Brain microvascular endothelial cell (primary cell): ENCODE data around the gene ARL4C.

Experiments used
- DNase-seq: peaks from one replicate; pipeline ENCODE4 v3.0.0-alpha.2; 2020
- H3K27ac ChIP-seq: fragments of 250-450 bp; sonication (Bioruptor Pico); 2 replicates; pipeline ENCODE4 v1.5.1; 2020; ENCODE audit warnings: mild to moderate bottlenecking, moderate library complexity
- H3K27me3 ChIP-seq: fragments of 250-450 bp; sonication (Bioruptor Pico); replicated peaks from 2 replicates; pipeline ENCODE4 v1.5.1; 2020; ENCODE audit warnings: mild to moderate bottlenecking
- H3K36me3 ChIP-seq: fragments of 250-450 bp; sonication (Bioruptor Pico); replicated peaks from 2 replicates; pipeline ENCODE4 v1.5.1; 2020; ENCODE audit warnings: mild to moderate bottlenecking
- H3K4me3 ChIP-seq: 2 replicates; pipeline ENCODE4 v1.5.1; 2011; ENCODE audit warnings: low read depth, mild to moderate bottlenecking, control low read depth, low read length, moderate library complexity
- CTCF ChIP-seq: IDR thresholded peaks from 2 replicates; pipeline ENCODE4 v1.5.1; 2011; ENCODE audit warnings: low read depth, mild to moderate bottlenecking, moderate library complexity, low read length, control low read depth, inconsistent platforms; ENCODE audit errors: missing control alignments
- in situ Hi-C: cut with HindIII; loops from 2 replicates; pipeline ENCODE4 v1.10.0; 2017; ENCODE audit warnings: low sequenced_read_pairs, low pct_ligation_motif_present

ARL4C gene

DNA sequence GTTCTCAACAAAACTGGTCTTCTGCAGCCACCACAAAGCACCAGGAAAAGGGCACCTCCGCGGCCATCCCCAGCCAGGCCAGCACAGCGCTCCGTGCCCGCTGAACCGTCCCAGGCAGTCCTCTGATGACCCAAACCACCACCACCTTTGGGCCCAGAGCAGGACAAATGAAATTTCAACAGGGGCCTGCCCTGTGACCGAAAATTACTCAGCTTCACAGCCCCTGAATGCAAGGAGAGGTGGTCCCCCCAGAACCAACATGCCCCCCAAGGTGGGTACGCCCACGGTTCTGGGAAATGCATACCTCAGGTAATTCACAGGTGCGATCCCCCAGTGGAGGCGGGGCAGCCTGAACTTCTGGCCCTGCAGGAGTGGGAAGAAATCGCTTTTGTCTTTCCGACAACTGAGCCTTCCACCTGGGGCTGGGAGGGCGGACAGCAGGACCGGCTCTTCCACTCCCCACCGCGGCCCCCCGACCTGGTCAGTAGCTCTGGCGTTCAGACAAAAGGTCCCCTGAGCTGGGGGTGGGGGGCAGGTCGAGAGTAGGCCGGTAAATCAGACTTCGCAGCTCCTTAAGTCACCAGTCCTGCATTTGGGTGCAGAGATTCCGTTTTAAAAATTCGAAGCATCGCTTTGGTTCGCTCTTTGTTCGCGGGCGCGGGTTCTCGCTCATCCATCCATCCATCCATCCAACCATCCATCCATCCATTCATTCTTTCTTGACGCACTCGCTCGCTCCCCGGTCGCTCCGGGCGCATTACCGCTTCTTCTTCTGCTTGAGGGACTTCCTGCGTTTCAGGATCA, 1.4 kb downstream of the ARL4C start:
- no peaks in the 10 kb centered on the region for H3K36me3 ChIP-seq
- peak overlapping the region; percentile 99 for H3K4me3 ChIP-seq
- TF ChIP-seq CTCF = no peak
- DNase-seq = no peak
- H3K27me3 ChIP-seq = no peaks in the 10 kb centered on the region
- in situ Hi-C loops = no loop called here
- peak overlapping the region; percentile 87 for H3K27ac ChIP-seq

GRCh38 chr2:234494361-234495250, 2.3 kb downstream of the ARL4C start:
- Histone ChIP-seq H3K36me3 (no peaks in the 10 kb centered on the region), H3K27me3 (no peaks in the 10 kb centered on the region), H3K27ac (peak overlapping the region; percentile 87), H3K4me3 (peak overlapping the region; percentile 99)
- no peak for TF ChIP-seq CTCF
- peak; percentile 55 for DNase-seq
- in situ Hi-C loops = no loop called here

DNA sequence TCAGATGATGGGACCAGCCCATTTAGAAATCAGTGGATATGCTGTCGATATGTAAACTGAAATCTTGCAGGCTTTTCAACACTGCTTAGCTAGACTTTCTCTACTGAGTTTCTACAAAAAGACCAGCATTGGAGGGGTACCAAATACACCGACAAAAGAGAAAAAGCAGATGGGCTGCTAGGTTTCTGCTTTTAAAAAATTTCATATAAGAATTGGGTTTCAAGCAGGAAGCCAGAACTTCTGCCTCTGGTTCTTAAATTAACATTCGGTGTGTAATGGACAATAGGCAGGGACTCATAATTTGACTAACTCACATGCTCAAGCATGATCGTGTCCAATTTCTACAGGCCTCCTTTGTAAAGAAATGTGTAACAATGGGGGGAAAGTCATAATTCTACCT, 3.1 kb downstream of the ARL4C start:
- TF ChIP-seq CTCF = no peak
- Histone ChIP-seq H3K27ac (peak overlapping the region; percentile 87), H3K36me3 (no peaks in the 10 kb centered on the region), H3K4me3 (peak overlapping the region; percentile 99), H3K27me3 (no peaks in the 10 kb centered on the region)
- in situ Hi-C loops = no loop called here
- no peak for DNase-seq

- Histone ChIP-seq H3K27ac (peak overlapping the region; percentile 20), H3K4me3 (peak overlapping the region; percentile 99), H3K27me3 (no peaks in the 10 kb centered on the region), H3K36me3 (no peaks in the 10 kb centered on the region)
- in situ Hi-C loops = no loop called here
- DNase-seq = no peak
- TF ChIP-seq CTCF = peak; percentile 9
These were observed 4.0 kb downstream of the ARL4C start for GRCh38 chr2:234492717-234493485.

DNA sequence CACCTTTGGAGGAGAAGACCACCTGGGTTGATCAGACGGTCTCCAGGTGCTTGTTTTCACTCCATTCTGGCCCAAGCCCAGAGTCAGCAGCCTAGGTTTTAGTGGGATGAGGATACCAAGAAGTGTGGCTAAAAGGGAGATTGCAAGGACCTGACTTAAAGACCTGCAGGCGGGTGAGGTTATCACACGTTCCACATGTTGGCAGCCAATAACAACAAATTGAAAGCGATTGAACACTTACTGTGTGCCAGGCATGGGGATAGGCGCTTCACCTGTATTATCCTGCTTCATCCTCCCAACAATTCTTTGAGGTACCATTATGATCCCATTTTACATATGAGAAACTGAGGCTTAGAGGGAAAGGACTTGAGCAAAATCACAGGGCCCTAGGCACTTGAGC, 5.0 kb downstream of the ARL4C start:
- peak; percentile 1 for TF ChIP-seq CTCF
- Histone ChIP-seq H3K36me3 (no peaks in the 10 kb centered on the region), H3K27ac (no peak overlapping the region), H3K4me3 (peak overlapping the region; percentile 99), H3K27me3 (no peaks in the 10 kb centered on the region)
- no peak for DNase-seq
- in situ Hi-C loops = no loop called here
